Vagina (tissue), 2 donors: ENCODE data around the gene MUC13. TPM values are rescaled to one million over a fixed set of nuclear protein-coding genes. Genes with fewer than 3 reads are reported as not detected.
A peak's percentile ranks its signal among the peaks of the same experiment; 100 is the strongest.

Experiments
- DNase-seq, 2 donors: peaks; one replicate each; pipeline ENCODE4 v3.0.0-alpha.2; 2017; ENCODE audit errors: extremely low spot score in 2 of 2
- H3K27ac ChIP-seq: fragments of 200-600 bp; sonication (generic); one replicate; pipeline ENCODE4 v1.5.1; 2019
- H3K27me3 ChIP-seq: fragments of 200-600 bp; sonication (generic); one replicate; pipeline ENCODE4 v1.5.1; 2019
- H3K36me3 ChIP-seq, 2 donors: fragments of 200-600 bp; sonication (generic); one replicate each; pipeline ENCODE4 v1.5.1; 2017 to 2019
- H3K4me1 ChIP-seq: fragments of 200-600 bp; sonication (generic); one replicate; pipeline ENCODE4 v1.5.1; 2019
- H3K4me3 ChIP-seq, 2 donors: fragments of 200-600 bp; sonication (generic); 1 replicate in 1 of 2; 2 replicates in 1 of 2; pipeline ENCODE4 v1.5.1; 2016 to 2019
- H3K9me3 ChIP-seq: fragments of 200-600 bp; sonication (generic); one replicate; pipeline ENCODE4 v1.5.1; 2019
- CTCF ChIP-seq, 3 experiments: fragments of 450-650 bp in 2 of 3; fragments of 200-600 bp in 1 of 3; sonication (generic) in 1 of 3; IDR thresholded peaks; one replicate each; pipeline ENCODE4 v1.5.1; 2017 to 2019; ENCODE audit warnings: antibody characterized with exemption in 3 of 3, mild to moderate bottlenecking in 2 of 3, moderate library complexity in 2 of 3
- POLR2A ChIP-seq, 2 donors: fragments of 450-650 bp; IDR thresholded peaks; one replicate each; pipeline ENCODE4 v1.6.1; 2017; ENCODE audit warnings: antibody characterized with exemption in 2 of 2, mild to moderate bottlenecking in 2 of 2, moderate library complexity in 2 of 2
- POLR2AphosphoS5 ChIP-seq, 2 donors: sonication (generic); formaldehyde crosslinking; IDR thresholded peaks; one replicate each; pipeline ENCODE4 v1.9.0; 2017; ENCODE audit warnings: antibody characterized with exemption in 2 of 2, mild to moderate bottlenecking in 2 of 2, low read depth in 1 of 2; ENCODE audit not compliant: insufficient read depth in 1 of 2
- intact Hi-C: fragments of 100-400 bp; cut with DNase I; formaldehyde crosslinking; loops from one replicate; pipeline ENCODE4 v1.15.1; 2023
- total RNA-seq: library from RNA; depleted of rRNA; stranded (reverse); fragments of >200 nt; gene quantifications from one replicate; pipeline ENCODE4 v1.2.3, GENCODE V29; 2016

MUC13 gene
- total RNA-seq, 1 donor from 2014 or later: not detected

- no peak overlapping the region for H3K4me3 ChIP-seq
- peaks cover 0 to 11% of the 10 kb centered on the region in 2 donors for H3K36me3 ChIP-seq
- no peak for DNase-seq
- no peaks in the 10 kb centered on the region for H3K27me3 ChIP-seq
- intact Hi-C loops: no loop called here
- H3K27ac ChIP-seq: peak overlapping the region; percentile 88
- TF ChIP-seq POLR2A (IDR thresholded peaks at IDR 0.05) (no peak), CTCF (IDR thresholded peaks at IDR 0.05) (no peak), POLR2AphosphoS5 (IDR thresholded peaks at IDR 0.05; ENCODE audit: insufficient read depth in 1 of 2, low read depth in 1 of 2) (no peak)
- no peaks in the 10 kb centered on the region for H3K9me3 ChIP-seq
- peaks cover 53% of the 10 kb centered on the region for H3K4me1 ChIP-seq
Observed at GRCh38 chr3:124856677-124857076, 77.9 kb downstream of the MUC13 start.

Other genes starting within 250 kb of the MUC13 start
- gene UMPS, start 204.3 kb downstream of the MUC13 start, total RNA-seq: 13.3 TPM
- 156 TPM for gene ITGB5, start 47.4 kb downstream of the MUC13 start, total RNA-seq
- 47.1 TPM for gene HEG1, start 121.2 kb upstream of the MUC13 start, total RNA-seq